GM23338 (cell line): ENCODE measurements around the gene TP73. TPM values are rescaled to one million over a fixed set of nuclear protein-coding genes. Genes with fewer than 3 reads are reported as not detected.
A peak's percentile ranks its signal among the peaks of the same experiment; 100 is the strongest.

Source experiments
- ATAC-seq: fragments of 200-7000 bp; cut with Tn5 transposase; 3 replicates; pipeline ENCODE4 v1.9.1; 2020
- DNase-seq: peaks from one replicate; pipeline ENCODE4 v3.0.0-alpha.2; 2015; ENCODE audit warnings: low spot score
- H2AFZ ChIP-seq: fragments of 200-600 bp; sonication (generic); 2 replicates; pipeline ENCODE4 v1.8.0; 2016; ENCODE audit warnings: antibody characterized with exemption, mild to moderate bottlenecking, moderate library complexity
- H3F3A ChIP-seq: fragments of 200-600 bp; sonication (generic); replicated peaks from 2 replicates; pipeline ENCODE4 v1.8.0; 2017; ENCODE audit warnings: antibody characterized with exemption, mixed run types, low read depth
- H3K27ac ChIP-seq: fragments of 200-600 bp; sonication (generic); 2 replicates; pipeline ENCODE4 v1.6.1; 2016; ENCODE audit warnings: low read depth
- H3K27me3 ChIP-seq: fragments of 200-600 bp; sonication (generic); 2 replicates; pipeline ENCODE4 v1.8.0; 2016; ENCODE audit warnings: mild to moderate bottlenecking, mixed run types, moderate library complexity; ENCODE audit not compliant: insufficient read depth
- H3K36me3 ChIP-seq: fragments of 200-600 bp; sonication (generic); 2 replicates; pipeline ENCODE4 v1.8.0; 2016; ENCODE audit warnings: mild to moderate bottlenecking; ENCODE audit not compliant: insufficient read depth
- H3K4me1 ChIP-seq: fragments of 200-600 bp; sonication (generic); 2 replicates; pipeline ENCODE4 v1.8.0; 2016; ENCODE audit warnings: mild to moderate bottlenecking, moderate library complexity; ENCODE audit not compliant: insufficient read depth
- H3K4me2 ChIP-seq: fragments of 200-600 bp; sonication (generic); 2 replicates; pipeline ENCODE4 v1.7.1; 2017; ENCODE audit warnings: mixed run types
- H3K4me3 ChIP-seq: fragments of 200-600 bp; sonication (generic); 2 replicates; pipeline ENCODE4 v1.6.1; 2016; ENCODE audit warnings: mixed run types
- H3K79me2 ChIP-seq: fragments of 200-600 bp; sonication (generic); replicated peaks from 2 replicates; pipeline ENCODE4 v1.8.0; 2017; ENCODE audit warnings: mild to moderate bottlenecking; ENCODE audit not compliant: insufficient read depth
- H3K9me2 ChIP-seq: fragments of 200-600 bp; sonication (generic); 2 replicates; pipeline ENCODE4 v1.8.0; 2017; ENCODE audit not compliant: insufficient read depth
- H4K20me1 ChIP-seq: fragments of 200-600 bp; sonication (generic); replicated peaks from 2 replicates; pipeline ENCODE4 v1.8.0; 2017; ENCODE audit warnings: mild to moderate bottlenecking; ENCODE audit not compliant: insufficient read depth
- H3K27ac Mint-ChIP-seq: 2 replicates; pipeline ENCODE4 v1.8.0; 2020; ENCODE audit warnings: inconsistent platforms, mild to moderate bottlenecking, moderate library complexity, mixed read lengths
- H3K27me3 Mint-ChIP-seq: 3 replicates; pipeline ENCODE4 v1.8.0; 2022; ENCODE audit warnings: low read depth, mild to moderate bottlenecking, moderate library complexity, mixed read lengths, inconsistent platforms; ENCODE audit not compliant: insufficient read depth, poor library complexity
- H3K36me3 Mint-ChIP-seq: 3 replicates; pipeline ENCODE4 v1.8.0; 2021; ENCODE audit warnings: low read depth, mild to moderate bottlenecking, inconsistent platforms, moderate library complexity, mixed read lengths
- H3K4me1 Mint-ChIP-seq: 3 replicates; pipeline ENCODE4 v1.8.0; 2020; ENCODE audit warnings: mild to moderate bottlenecking, inconsistent platforms, mixed read lengths
- H3K4me3 Mint-ChIP-seq: 3 replicates; pipeline ENCODE4 v1.8.0; 2021; ENCODE audit warnings: moderate library complexity, mild to moderate bottlenecking, inconsistent platforms, mixed read lengths
- H3K9me3 Mint-ChIP-seq: 3 replicates; pipeline ENCODE4 v1.8.0; 2020; ENCODE audit warnings: moderate library complexity, mild to moderate bottlenecking, inconsistent platforms, mixed read lengths
- EZH2 ChIP-seq: fragments of 200-600 bp; sonication (generic); IDR thresholded peaks from one replicate; pipeline ENCODE4 v1.8.0; 2017; ENCODE audit warnings: antibody characterized with exemption, mild to moderate bottlenecking, low read depth; ENCODE audit not compliant: unreplicated experiment
- EZH2phosphoT487 ChIP-seq: fragments of 200-600 bp; sonication (generic); IDR thresholded peaks from one replicate; pipeline ENCODE4 v1.8.1; 2018; ENCODE audit warnings: antibody characterized with exemption; ENCODE audit not compliant: unreplicated experiment
- JUNB ChIP-seq: IDR thresholded peaks from one replicate; pipeline ENCODE4 v1.6.1; 2016; ENCODE audit warnings: antibody characterized with exemption; ENCODE audit not compliant: unreplicated experiment
- NANOG ChIP-seq: IDR thresholded peaks from 2 replicates; pipeline ENCODE4 v1.6.1; 2016; ENCODE audit warnings: antibody characterized with exemption, borderline replicate concordance
- POLR2AphosphoS5 ChIP-seq: IDR thresholded peaks from 2 replicates; pipeline ENCODE4 v1.6.1; 2016; ENCODE audit warnings: antibody characterized with exemption, low read depth
- STAT1 ChIP-seq: IDR thresholded peaks from one replicate; pipeline ENCODE4 v1.6.1; 2016; ENCODE audit warnings: antibody characterized with exemption; ENCODE audit not compliant: unreplicated experiment
- ZNF114 ChIP-seq: fragments of 250-450 bp; sonication (Bioruptor Pico); IDR thresholded peaks from 2 replicates; pipeline ENCODE4 v1.5.0; 2020; ENCODE audit warnings: mild to moderate bottlenecking, moderate library complexity
- ZNF331 ChIP-seq: fragments of 250-450 bp; sonication (Bioruptor Pico); IDR thresholded peaks from 2 replicates; pipeline ENCODE4 v1.5.0; 2020; ENCODE audit warnings: low read depth, mild to moderate bottlenecking, moderate library complexity
- polyA plus RNA-seq: library from polyadenylated mRNA; unstranded; fragments of >200 nt; fragmentation: Nextera tagmentation; extraction: Ambion mirVana; gene quantifications from 2 replicates; pipeline ENCODE4 v1.2.1, GENCODE V29; 2016
- total RNA-seq: library from RNA; depleted of rRNA; stranded (reverse); fragments of >200 nt; shearing (Covaris generic); gene quantifications from 2 replicates; pipeline ENCODE4 v1.2.3, GENCODE V29; 2014
- TF ChIP-seq, protein P1 (sequence below): IDR thresholded peaks from one replicate; pipeline ENCODE4 v1.6.1; 2018; ENCODE audit warnings: antibody characterized with exemption; ENCODE audit not compliant: unreplicated experiment
- TF ChIP-seq, protein P2 (sequence below), 2 experiments: fragments of 200-600 bp in 1 of 2; sonication (generic) in 1 of 2; conservative IDR thresholded peaks; 2 replicates each; pipeline versions ENCODE4 v1.5.1 to v1.6.1; 2016 to 2017; ENCODE audit warnings: antibody characterized with exemption in 2 of 2, low read depth in 2 of 2, mild to moderate bottlenecking in 2 of 2, moderate library complexity in 1 of 2

Gene TP73
- total and polyA plus RNA-seq, 2 experiments from 2014 or later, result 1.4 to 3.4 TPM

DNA sequence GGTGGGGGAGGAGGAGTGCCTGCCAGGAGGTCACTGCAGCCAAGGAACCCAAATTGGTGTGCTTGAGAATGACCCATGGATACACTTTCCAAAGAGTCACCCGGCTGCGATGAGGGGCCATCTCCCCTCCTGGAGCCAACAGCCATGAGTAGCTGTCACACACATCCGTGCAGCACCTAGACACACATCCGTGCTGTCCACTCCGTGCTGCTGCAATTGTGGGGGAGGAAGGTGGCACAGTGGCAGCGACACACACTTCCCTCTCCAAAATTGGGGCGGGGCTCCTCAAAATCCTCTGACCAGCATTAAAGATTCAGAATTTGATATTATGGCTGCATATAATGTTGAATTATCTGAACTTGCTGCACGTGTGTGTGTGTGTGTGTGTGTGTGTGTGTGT is 15.8 kb downstream of the TP73 start:
- ATAC-seq, result no peak
- no peak for DNase-seq

DNA sequence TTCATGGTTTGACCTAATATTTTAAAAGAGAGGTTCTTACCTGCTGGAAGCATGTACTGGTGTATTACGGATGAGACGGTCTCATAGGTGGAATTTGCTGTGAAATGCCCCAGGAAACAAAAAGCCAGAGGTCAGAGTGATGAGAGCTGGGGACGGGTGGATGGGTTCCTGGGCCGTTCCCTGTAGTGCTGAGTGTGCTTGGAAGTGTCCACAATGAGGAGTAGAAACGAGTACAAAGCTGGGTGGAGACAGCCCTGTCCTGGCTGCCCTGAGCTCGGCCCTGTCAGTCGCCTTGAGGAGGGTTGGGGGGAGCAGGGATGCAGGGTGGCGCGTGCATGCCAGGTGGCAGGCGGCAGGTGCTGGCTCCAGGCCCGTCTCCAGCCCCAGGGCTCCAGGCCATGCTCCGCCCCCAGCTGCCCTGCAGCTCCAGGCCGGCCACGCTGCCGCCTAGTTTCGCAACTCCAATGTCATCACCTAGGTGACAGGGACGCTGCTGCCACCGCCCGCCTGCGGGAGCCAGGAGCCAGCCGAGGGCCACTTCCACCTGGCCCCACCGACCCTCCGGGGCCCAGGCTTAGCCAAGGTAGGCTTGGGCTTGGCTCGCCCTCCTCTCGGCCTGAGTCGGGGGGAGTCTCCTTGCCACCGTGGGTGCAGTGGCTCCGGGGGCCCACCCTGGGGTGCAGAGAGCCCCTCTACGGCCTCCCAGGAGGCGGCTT is 16.4 kb downstream of the TP73 start:
- Histone ChIP-seq H3K4me1 (no peaks in the 10 kb centered on the region; the same call in 1 of the 2 replicates), H3K27me3 (no peaks in the 10 kb centered on the region), H3K9me2 (no peaks in the 10 kb centered on the region), H3K27ac (no peak overlapping the region), H3K4me3 (no peak overlapping the region), H3K79me2 (no peaks in the 10 kb centered on the region), H3K4me2 (no peak overlapping the region), H3F3A (no peaks in the 10 kb centered on the region), H4K20me1 (no peaks in the 10 kb centered on the region), H3K36me3 (no peaks in the 10 kb centered on the region), H2AFZ (no peak overlapping the region)
- Mint-ChIP-seq H3K4me3 (no peak overlapping the region), H3K27me3 (peaks cover 23% of the 10 kb centered on the region), H3K27ac (no peak overlapping the region), H3K9me3 (no peaks in the 10 kb centered on the region), H3K4me1 (peaks cover 28% of the 10 kb centered on the region), H3K36me3 (no peaks in the 10 kb centered on the region)
- DNase-seq, result peak; percentile 71
- peak; percentile 77 for ATAC-seq
- TF ChIP-seq NANOG, result no peak
- no peak for TF ChIP-seq ZNF114
- TF ChIP-seq EZH2, result no peak
- TF ChIP-seq EZH2phosphoT487, result no peak
- TF ChIP-seq JUNB, result no peak
- TF ChIP-seq STAT1, result no peak
- TF ChIP-seq, protein P1, sequence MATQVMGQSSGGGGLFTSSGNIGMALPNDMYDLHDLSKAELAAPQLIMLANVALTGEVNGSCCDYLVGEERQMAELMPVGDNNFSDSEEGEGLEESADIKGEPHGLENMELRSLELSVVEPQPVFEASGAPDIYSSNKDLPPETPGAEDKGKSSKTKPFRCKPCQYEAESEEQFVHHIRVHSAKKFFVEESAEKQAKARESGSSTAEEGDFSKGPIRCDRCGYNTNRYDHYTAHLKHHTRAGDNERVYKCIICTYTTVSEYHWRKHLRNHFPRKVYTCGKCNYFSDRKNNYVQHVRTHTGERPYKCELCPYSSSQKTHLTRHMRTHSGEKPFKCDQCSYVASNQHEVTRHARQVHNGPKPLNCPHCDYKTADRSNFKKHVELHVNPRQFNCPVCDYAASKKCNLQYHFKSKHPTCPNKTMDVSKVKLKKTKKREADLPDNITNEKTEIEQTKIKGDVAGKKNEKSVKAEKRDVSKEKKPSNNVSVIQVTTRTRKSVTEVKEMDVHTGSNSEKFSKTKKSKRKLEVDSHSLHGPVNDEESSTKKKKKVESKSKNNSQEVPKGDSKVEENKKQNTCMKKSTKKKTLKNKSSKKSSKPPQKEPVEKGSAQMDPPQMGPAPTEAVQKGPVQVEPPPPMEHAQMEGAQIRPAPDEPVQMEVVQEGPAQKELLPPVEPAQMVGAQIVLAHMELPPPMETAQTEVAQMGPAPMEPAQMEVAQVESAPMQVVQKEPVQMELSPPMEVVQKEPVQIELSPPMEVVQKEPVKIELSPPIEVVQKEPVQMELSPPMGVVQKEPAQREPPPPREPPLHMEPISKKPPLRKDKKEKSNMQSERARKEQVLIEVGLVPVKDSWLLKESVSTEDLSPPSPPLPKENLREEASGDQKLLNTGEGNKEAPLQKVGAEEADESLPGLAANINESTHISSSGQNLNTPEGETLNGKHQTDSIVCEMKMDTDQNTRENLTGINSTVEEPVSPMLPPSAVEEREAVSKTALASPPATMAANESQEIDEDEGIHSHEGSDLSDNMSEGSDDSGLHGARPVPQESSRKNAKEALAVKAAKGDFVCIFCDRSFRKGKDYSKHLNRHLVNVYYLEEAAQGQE, result no peak

More for the DNA sequence above, 15.8 kb downstream of the TP73 start:
- Histone ChIP-seq H3K79me2 (no peaks in the 10 kb centered on the region), H3K9me2 (no peaks in the 10 kb centered on the region), H3K4me1 (no peaks in the 10 kb centered on the region), H3K4me2 (no peak overlapping the region), H3K36me3 (no peaks in the 10 kb centered on the region), H3K27ac (no peak overlapping the region), H4K20me1 (no peaks in the 10 kb centered on the region), H3K4me3 (no peak overlapping the region), H2AFZ (no peak overlapping the region), H3K27me3 (no peaks in the 10 kb centered on the region), H3F3A (no peaks in the 10 kb centered on the region)
- H3K9me3 Mint-ChIP-seq, result no peaks in the 10 kb centered on the region; the same call in 2 of the 3 replicates
- H3K27ac Mint-ChIP-seq, result no peak overlapping the region
- H3K27me3 Mint-ChIP-seq, result peaks cover 19% of the 10 kb centered on the region
- TF ChIP-seq ZNF331 (no peak), POLR2AphosphoS5 (no peak), EZH2phosphoT487 (no peak)
- TF ChIP-seq, protein P1, result no peak
- TF ChIP-seq, protein P2, sequence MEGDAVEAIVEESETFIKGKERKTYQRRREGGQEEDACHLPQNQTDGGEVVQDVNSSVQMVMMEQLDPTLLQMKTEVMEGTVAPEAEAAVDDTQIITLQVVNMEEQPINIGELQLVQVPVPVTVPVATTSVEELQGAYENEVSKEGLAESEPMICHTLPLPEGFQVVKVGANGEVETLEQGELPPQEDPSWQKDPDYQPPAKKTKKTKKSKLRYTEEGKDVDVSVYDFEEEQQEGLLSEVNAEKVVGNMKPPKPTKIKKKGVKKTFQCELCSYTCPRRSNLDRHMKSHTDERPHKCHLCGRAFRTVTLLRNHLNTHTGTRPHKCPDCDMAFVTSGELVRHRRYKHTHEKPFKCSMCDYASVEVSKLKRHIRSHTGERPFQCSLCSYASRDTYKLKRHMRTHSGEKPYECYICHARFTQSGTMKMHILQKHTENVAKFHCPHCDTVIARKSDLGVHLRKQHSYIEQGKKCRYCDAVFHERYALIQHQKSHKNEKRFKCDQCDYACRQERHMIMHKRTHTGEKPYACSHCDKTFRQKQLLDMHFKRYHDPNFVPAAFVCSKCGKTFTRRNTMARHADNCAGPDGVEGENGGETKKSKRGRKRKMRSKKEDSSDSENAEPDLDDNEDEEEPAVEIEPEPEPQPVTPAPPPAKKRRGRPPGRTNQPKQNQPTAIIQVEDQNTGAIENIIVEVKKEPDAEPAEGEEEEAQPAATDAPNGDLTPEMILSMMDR (conservative IDR thresholded peaks at IDR 0.05; ENCODE audit: low read depth in 2 of 2), result no peak
- no peak overlapping the region for H3K4me3 Mint-ChIP-seq
- H3K36me3 Mint-ChIP-seq, result no peaks in the 10 kb centered on the region
- peaks cover 22% of the 10 kb centered on the region for H3K4me1 Mint-ChIP-seq
